Ectodermal cell (in vitro differentiated cells): Measurements from ENCODE around the gene ZNF831. TPM values are rescaled to one million over a fixed set of nuclear protein-coding genes. Genes with fewer than 3 reads are reported as not detected.
A peak's percentile ranks its signal among the peaks of the same experiment; 100 is the strongest.

Experiments
- H3K27ac ChIP-seq: 2 replicates; pipeline ENCODE4 v1.7.0; 2013; ENCODE audit warnings: mild to moderate bottlenecking, low read depth, low read length; ENCODE audit not compliant: insufficient read depth, poor library complexity, severe bottlenecking
- H3K27me3 ChIP-seq: 2 replicates; pipeline ENCODE4 v1.7.0; 2013; ENCODE audit warnings: mild to moderate bottlenecking, low read length; ENCODE audit not compliant: insufficient read depth, control insufficient read depth, poor library complexity, severe bottlenecking
- H3K36me3 ChIP-seq: one replicate; pipeline ENCODE4 v1.7.0; 2013; ENCODE audit warnings: low read length; ENCODE audit not compliant: control insufficient read depth, insufficient read depth
- H3K4me1 ChIP-seq: one replicate; pipeline ENCODE4 v1.7.0; 2013; ENCODE audit warnings: low read length; ENCODE audit not compliant: control insufficient read depth, insufficient read depth
- H3K4me3 ChIP-seq: 2 replicates; pipeline ENCODE4 v1.7.0; 2013; ENCODE audit warnings: low read depth, low read length, control low read depth; ENCODE audit not compliant: insufficient read depth
- H3K9me3 ChIP-seq: 2 replicates; pipeline ENCODE4 v1.7.0; 2013; ENCODE audit warnings: mild to moderate bottlenecking, low read length, moderate library complexity; ENCODE audit not compliant: control insufficient read depth
- WGBS, 2 experiments: methylation state at CpG; one replicate each; pipeline ENCODE4 v1.1.7; 2013; ENCODE audit warnings: missing lambda C conversion rate in 2 of 2; 5-methylcytosine and 5-hydroxymethylcytosine counted together
- polyA plus RNA-seq, 4 experiments: library from polyadenylated mRNA; stranded (reverse); fragments of 50-300 nt; gene quantifications; one replicate each; pipeline ENCODE4 v1.2.3, GENCODE V29; 2013

The ZNF831 gene
- not detected for polyA plus RNA-seq (2013, experiment 1 of 4)
- 0.02 TPM for polyA plus RNA-seq (2013, experiment 2 of 4)
- 0.05 TPM for polyA plus RNA-seq (2013, experiment 3 of 4)
- 0.04 TPM for polyA plus RNA-seq (2013, experiment 4 of 4)

DNA sequence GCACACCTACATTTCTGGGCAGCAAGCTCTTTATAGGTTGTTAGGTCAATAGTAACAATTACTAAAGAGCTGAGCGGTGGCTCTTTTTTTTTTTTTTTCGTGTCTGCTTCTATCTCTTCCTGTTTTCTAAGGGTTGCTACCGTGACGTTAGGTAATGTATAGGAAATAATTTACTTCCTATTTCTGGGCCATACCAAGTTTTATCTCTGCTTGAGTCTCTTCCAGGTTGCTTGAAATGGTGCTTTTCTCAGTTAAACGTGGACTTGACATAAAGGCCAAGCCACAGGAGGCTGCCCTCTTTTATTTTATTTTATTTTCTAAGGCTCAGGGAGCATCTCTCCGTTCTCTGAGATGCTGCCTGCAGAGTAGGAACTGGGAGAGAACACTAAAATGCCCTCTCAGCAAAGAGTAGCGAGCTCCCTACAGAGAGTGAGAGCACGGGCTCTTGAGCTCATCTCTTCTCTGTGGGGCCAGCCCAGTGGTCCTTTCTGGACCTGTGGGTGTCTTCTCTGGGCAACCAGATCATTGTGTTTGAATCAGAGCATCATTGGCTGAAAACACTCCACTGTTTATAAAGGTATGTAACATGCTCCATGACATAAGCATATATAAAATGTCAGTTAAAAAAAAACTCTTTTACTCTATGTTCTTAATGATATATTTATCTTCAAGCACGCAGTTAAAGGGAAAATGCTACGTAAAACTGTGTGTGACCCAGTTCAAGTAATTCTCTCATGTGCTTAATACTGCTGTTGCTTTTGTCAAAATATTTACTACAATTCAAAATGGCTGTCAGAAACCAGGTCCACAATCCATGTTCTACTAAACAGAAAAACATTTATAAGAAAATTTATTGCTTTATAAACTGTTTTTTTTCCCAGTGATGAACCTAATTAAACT is at the start of gene ZNF831:
Gene ZNF831, plus strand, starts transcription at position 191 of the 900 bp plus-strand sequence. CDS start 27,199 bp downstream, outside the sequence.
- H3K36me3 ChIP-seq: no peaks in the 10 kb centered on the region
- H3K4me3 ChIP-seq: no peak within 1 kb of the TSS
- H3K4me1 ChIP-seq: no peaks in the 10 kb centered on the region
- no peak within 1 kb of the TSS for H3K27ac ChIP-seq
- no peaks in the 10 kb centered on the region for H3K27me3 ChIP-seq
- 78 to 80% methylated on average over 7 to 10 of the region's 10 CpGs for WGBS, 2 experiments
- H3K9me3 ChIP-seq: no peaks in the 10 kb centered on the region

DNA sequence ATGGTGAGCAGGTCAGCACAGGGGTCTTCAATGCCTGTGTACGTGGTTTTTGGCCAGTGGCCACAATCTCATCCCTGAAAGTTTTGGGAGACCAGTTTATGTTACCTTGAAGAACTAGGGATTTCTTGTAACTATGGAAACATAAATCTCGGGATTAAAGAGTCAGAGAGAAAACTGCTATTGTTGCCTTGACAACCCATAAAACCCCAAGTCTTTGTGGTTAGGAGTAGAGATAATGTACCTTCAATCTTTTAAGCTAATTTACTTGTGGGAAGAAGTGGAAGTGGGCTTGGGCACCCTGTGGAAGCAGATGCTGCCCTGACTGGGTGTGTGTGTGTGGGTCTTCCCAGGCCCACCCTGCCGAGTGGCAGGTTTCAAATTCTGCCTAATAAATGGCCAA is 46.1 kb upstream of the ZNF831 start:
- no peaks in the 10 kb centered on the region for H3K9me3 ChIP-seq
- H3K27me3 ChIP-seq: no peaks in the 10 kb centered on the region
- WGBS, 2 experiments: 90 to 92% methylated on average over 3 of the region's 3 CpGs
- no peak overlapping the region for H3K4me3 ChIP-seq
- peaks cover 2% of the 10 kb centered on the region for H3K4me1 ChIP-seq
- H3K36me3 ChIP-seq: no peaks in the 10 kb centered on the region
- no peak overlapping the region for H3K27ac ChIP-seq

DNA sequence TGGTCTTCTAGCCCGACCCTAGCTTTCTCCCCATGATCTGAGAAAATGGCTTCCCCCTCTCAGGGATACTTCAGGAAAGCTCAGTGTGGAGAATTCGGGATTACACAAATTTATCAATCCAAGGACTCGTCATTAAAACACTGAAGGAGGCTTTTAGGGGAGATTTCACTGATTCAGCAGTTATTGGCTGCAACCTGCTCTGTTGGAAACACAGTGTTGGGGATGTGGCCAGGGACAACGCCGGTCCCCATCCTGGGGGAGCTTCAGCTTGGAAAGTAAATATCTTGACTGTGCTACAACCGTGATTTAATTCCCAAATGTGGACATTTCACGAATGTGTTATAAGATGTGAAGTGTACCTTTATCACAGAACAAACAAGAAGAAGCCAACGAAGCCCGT is 44.8 kb upstream of the ZNF831 start:
- H3K4me3 ChIP-seq: no peak overlapping the region
- H3K27me3 ChIP-seq: no peaks in the 10 kb centered on the region
- WGBS, 2 experiments: 94 to 97% methylated on average over 9 of the region's 9 CpGs
- no peak overlapping the region for H3K27ac ChIP-seq
- H3K4me1 ChIP-seq: peaks cover 15% of the 10 kb centered on the region
- H3K36me3 ChIP-seq: no peaks in the 10 kb centered on the region
- H3K9me3 ChIP-seq: no peaks in the 10 kb centered on the region

DNA sequence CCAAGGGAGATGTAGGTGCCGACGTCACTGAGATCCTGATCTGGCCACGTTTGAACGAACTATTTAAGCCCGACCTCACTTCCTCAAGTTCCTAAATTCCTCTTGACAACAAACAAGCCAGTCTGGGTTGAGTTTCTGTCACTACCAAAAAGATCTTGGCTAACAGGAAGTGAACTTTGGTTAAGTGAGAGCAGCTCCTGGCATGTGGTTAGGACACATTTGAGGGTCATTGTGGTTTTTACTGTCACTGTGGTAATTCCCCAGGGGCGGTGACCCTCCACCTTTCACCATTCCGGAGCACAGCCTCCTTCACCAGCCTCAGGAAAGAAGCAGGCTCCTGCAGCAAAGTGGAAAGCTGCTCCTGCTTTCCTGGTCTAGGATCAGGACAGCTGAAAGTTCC is 43.1 kb upstream of the ZNF831 start:
- 92 to 98% methylated on average over 7 of the region's 7 CpGs for WGBS, 2 experiments
- no peaks in the 10 kb centered on the region for H3K36me3 ChIP-seq
- H3K4me3 ChIP-seq: no peak overlapping the region
- H3K9me3 ChIP-seq: no peaks in the 10 kb centered on the region
- peaks cover 26% of the 10 kb centered on the region for H3K4me1 ChIP-seq
- no peak overlapping the region for H3K27ac ChIP-seq
- H3K27me3 ChIP-seq: no peaks in the 10 kb centered on the region

DNA sequence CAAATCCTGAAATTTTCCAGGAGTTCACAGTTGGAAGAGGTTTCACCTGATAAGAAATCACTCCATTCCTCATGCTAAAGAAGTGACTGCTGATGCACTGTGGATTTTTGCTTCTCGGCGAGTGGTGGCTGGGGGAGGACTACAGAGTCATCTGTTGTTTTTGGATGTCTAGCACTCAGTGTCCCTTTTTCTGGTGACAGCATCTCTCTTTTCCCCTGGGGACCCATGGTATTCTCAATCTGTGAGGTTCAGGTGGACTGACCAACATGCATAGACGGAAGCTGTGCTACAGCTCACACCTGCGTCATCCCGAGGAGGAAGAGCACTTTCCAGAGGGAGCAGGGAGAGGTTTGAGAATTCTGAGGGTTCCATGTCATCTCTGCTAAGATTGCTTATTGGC is 42.7 kb upstream of the ZNF831 start:
- peaks cover 26% of the 10 kb centered on the region for H3K4me1 ChIP-seq

DNA sequence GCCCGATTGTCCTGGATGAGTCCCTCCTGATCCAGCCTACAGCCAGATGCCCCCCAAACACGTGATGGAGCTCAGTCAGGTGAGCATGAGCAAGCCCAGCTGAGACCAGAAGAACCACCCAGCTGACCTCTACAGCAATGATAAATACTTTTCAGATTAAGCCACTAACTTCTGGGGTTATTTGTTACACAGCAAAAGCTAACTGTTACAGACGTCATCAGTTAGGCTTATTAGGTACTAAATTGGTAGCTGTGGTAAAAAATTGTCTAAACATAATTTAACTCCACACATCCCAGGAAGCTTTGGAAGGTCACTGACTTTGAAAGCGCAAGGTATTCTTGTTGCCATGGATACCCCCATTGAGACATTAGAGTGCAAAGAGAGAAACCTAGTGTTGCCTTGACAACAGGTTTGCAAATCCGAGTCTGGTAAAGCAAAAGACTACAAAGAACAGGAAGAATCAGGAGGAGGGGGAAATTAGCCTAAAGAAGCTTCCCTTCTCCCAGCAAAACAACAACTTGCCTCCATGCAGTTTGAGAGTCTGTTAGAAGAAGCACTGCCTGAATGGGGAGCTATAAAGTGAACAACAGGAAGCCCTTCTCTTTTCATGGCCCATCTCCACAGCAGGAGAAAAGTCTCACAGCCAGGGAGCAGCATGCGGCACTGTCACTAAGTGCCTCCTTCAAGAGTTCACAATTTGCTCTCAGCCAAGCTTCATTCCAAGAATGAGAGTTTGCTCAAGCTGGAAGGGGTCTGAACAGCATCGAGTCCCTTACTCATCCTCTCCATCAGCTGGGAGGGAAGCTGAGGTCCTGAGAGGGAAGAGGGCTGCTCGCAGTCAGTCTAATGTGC is 41.7 kb upstream of the ZNF831 start:
- 53 to 55% methylated on average over 6 to 8 of the region's 8 CpGs for WGBS, 2 experiments
- no peak overlapping the region for H3K4me3 ChIP-seq

More for the DNA sequence above, 42.7 kb upstream of the ZNF831 start:
- no peaks in the 10 kb centered on the region for H3K36me3 ChIP-seq
- no peaks in the 10 kb centered on the region for H3K9me3 ChIP-seq
- H3K27me3 ChIP-seq: no peaks in the 10 kb centered on the region
- WGBS, 2 experiments: 96 to 97% methylated on average over 5 of the region's 5 CpGs
- no peak overlapping the region for H3K4me3 ChIP-seq
- H3K27ac ChIP-seq: no peak overlapping the region

DNA sequence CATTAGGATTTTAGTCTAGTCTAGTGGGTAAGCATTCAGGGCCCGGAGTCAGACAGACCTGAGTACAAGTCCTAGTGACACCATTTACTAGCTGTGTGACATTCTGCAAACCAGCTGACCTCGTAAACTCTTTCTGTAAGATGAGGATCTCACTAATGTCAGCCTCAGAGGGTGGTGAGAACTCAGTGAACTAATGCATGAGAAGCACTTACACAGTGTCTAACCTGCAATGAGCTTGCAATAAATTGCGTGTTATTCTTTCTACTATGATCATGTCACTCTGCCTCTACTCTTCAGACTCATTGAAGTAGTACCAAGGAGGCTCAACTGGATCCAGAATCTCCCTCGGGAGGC is 41.1 kb upstream of the ZNF831 start:
- Histone ChIP-seq H3K27me3 (no peaks in the 10 kb centered on the region), H3K9me3 (no peaks in the 10 kb centered on the region), H3K36me3 (no peaks in the 10 kb centered on the region), H3K4me3 (no peak overlapping the region), H3K4me1 (peaks cover 26% of the 10 kb centered on the region), H3K27ac (no peak overlapping the region)
- WGBS, 2 experiments: 85 to 93% methylated on average over 4 of the region's 4 CpGs

More for the DNA sequence above, 41.7 kb upstream of the ZNF831 start:
- Histone ChIP-seq H3K27ac (peak overlapping the region; percentile 47), H3K4me1 (peaks cover 26% of the 10 kb centered on the region), H3K27me3 (no peaks in the 10 kb centered on the region), H3K9me3 (no peaks in the 10 kb centered on the region), H3K36me3 (no peaks in the 10 kb centered on the region)

DNA sequence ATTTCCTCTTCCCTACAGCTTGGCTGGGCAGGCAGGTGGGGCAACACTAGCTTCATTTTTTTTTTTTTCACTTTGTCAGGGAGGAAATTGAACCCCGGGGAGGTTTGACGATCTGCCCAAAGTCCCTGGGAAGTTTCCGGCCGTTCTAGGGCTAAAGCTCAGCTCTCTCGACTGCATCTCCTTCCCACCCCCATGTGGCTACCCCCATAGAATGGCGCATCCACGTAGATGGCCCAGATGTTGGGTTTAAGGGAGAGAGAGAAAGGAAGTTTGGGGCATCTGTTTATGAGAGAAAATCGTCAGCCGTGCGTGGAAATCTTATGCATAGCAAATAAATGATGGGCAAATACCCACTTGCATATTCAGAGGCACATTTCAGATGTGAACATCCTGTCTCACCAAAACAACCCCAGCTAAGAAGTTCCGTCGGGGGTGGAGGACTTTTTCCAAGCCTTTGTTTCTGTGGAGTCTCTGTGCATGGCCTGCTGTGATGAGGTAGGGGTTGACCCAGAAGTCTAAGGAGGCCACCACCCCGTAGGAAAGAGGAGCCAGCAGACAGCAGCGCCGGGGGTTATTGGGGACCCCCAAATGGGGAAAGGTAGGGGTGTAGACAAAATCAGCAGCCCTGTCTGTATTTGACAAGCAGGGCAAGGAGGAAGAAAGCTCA is 40.5 kb upstream of the ZNF831 start:
- WGBS, 2 experiments: 88 to 89% methylated on average over 15 of the region's 15 CpGs
- Histone ChIP-seq H3K36me3 (no peaks in the 10 kb centered on the region), H3K4me1 (peaks cover 26% of the 10 kb centered on the region), H3K27me3 (no peaks in the 10 kb centered on the region), H3K9me3 (no peaks in the 10 kb centered on the region), H3K4me3 (no peak overlapping the region), H3K27ac (no peak overlapping the region)

DNA sequence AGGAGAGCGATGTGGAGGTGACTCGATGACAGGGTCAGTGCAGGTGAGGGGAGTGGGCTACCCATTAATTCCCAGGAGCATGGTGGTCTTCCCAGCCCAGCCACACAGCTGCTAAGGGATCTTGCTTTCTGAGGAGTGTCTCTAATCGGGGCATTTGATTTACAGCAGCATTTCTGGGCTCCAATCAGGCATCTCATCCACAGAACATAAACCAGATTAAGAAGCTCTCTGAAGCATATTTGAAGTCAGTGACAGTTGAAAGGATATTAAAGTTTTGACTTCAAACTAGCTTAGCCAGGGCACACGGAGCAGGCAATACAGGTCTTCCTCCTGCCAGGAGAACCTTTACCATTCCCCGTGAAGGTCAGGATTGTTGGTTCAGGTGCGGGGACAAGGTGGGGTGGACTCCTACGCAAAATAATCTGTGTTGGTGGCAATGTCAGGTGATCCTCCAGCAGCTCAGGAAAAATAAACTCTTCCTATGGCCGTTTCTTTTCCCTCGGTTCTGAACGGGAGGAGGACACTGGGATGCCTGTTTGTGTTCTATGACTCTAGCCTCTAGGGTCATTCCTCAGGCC is 39.9 kb upstream of the ZNF831 start:
- Histone ChIP-seq H3K27me3 (no peaks in the 10 kb centered on the region), H3K36me3 (no peaks in the 10 kb centered on the region), H3K4me1 (peaks cover 26% of the 10 kb centered on the region), H3K27ac (no peak overlapping the region), H3K9me3 (no peaks in the 10 kb centered on the region), H3K4me3 (no peak overlapping the region)
- WGBS, 2 experiments: 91 to 93% methylated on average over 10 of the region's 10 CpGs
